Pulmonary artery endothelial cell (primary cell): ENCODE measurements around the gene TSPO2. TPM values are rescaled to one million over a fixed set of nuclear protein-coding genes. Genes with fewer than 3 reads are reported as not detected.

Experiments
- DNase-seq: peaks from one replicate; pipeline ENCODE4 v3.0.0-alpha.2; 2011; ENCODE audit warnings: low read depth, low spot score
- total RNA-seq: library from RNA; depleted of rRNA; stranded (reverse); fragments of >200 nt; gene quantifications from 2 replicates; pipeline ENCODE4 v1.2.3, GENCODE V29; 2014

TSPO2 gene
- total RNA-seq, 1 donor from 2014 or later, result not detected

DNA sequence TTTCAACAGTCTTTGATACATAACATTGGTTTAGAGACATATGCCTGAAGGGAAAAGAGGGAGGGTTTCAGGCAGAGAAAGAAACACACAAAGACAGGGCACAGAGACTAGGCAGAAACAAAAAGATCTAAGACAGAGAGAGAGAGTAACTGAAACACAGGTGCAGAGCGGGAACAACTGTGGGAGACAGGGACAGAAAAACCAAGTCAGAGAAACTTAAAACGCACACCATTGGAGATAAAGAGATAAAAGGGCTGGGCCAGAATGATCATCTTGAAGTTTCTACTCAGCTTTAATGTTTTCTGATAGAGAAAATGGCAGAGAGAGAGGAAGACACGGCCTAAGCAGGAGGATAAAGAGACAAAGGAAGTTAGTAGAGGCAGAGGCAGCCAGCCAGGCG lies 15.0 kb upstream of the TSPO2 start:
- no peak for DNase-seq

DNA sequence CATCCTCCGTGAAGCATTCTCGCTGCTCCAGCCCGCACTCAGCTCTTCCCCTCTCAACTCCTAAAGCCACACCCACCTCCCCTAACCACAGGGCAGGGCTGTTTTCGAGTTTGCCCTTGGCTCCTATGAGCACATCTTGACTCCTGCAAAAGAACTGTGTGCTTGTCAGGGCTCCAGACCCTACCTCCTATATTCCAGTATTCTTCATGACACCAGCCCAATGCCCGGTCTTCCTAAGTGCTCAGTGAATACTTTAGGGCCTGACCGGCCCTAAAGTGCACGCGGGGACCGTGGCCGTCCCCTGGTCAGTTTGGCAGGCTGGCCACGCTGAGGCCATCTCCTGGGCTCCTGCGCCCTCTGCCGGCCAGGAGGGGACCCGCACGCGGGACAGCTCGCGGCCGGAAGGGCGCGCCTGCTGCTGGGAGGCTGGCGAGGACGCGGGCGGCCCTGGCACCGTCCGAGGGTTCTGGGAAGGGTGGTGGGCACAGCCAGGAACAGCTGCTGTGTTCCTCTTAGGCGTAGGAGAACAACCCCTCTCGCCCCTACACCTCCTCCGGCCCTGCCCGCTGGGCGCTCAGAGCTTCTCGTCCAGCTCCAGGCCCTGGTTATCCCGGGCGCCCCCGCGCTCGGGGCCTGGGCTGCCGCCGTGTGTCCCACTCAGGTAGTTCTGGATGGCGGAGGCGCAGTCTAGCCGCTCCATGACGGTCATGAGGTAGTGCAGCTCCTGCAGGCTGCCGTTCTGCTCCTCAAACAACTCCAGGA lies 14.3 kb upstream of the TSPO2 start:
- DNase-seq, result peak; percentile 32

GRCh38 chr6:41028561-41029412 lies 13.5 kb upstream of the TSPO2 start:
- no peak for DNase-seq

DNA sequence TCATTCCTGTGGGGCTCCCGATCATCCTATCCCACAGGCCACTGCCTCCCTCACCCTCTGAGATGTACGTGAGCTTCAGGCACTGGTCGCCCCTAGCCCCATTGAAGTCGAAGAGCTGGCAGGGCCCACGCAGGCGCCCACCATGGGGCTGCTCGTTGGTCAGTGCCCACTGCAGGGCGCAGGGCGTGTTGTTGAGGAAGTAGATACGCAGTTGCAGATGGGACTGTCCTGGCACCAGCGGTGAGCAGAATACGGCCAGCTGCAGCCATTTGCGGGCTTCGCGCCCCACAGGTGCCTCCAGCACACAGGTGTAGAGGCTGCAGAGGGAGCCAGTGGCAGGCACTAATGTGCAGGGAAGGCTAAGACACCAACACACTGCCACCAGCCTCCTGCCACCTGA lies 9.4 kb upstream of the TSPO2 start:
- DNase-seq, result no peak

GRCh38 chr6:41033776-41034175 lies 8.5 kb upstream of the TSPO2 start:
- DNase-seq, result no peak

DNA sequence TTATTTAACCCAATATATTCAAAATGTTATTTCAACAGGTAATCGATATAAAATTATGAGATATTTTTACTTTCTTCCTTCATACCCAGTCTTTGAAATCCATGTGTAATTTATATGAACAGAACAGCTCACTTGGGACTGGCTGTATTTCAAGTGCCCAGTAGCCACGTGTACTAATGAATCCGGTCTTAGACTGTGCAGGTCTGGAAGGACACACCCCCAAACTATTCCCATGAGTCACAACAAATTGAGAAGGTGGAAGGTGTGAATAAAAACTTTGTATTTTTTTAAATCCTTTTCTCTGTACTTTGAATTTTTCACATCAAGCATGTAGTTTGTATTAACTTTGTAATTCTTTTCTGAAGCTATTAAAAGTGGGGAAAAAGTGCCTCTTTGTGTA lies 6.1 kb upstream of the TSPO2 start:
- DNase-seq, result no peak

DNA sequence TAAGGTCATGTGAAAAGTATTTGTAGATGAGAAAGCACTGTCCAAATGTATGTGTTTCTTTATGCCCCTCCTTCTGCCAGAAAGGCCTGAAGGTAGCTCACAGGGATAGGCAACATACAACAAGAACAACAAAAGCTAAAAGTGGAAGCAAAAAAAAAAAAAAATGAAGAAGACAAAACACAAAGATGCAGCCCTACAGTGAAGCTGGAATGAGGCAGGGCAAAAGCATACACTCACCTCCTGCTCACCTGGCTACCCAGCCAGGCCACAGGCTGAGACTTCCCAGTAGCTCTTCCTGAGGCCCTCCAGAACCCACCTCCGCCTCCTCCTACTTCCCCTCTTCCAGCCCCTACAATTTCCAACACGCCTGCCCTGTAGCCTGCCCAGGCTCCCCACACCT lies 5.7 kb upstream of the TSPO2 start:
- DNase-seq, result no peak

- no peak for DNase-seq
Observed at GRCh38 chr6:41037107-41037900, 5.0 kb upstream of the TSPO2 start.

DNA sequence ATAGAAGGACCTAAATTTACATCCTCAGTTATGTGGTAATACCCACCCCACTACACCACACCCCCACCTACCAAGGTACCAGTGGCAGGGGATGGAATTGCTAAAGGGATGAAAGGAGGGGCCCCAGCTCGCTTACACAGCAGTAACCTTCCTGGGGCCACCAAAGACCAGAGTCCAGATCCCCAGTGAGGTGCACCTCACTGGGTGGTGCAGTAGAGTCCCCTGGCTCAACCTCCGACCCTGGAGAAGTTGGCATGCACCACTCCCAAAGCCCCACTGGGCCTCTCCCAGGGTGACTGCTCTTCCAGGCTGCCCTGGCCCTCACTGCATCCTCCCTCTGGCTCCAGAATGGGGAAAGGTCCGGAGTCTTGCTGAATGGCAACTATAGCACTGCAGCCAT lies 4.1 kb upstream of the TSPO2 start:
- no peak for DNase-seq

GRCh38 chr6:41039060-41039998 lies 2.9 kb upstream of the TSPO2 start, which contains the start of gene UNC5CL:
Gene UNC5CL, minus strand, starts transcription at chr6:41039221. Its CDS starts 4,147 bp downstream, at chr6:41035074.
- DNase-seq, result no peak

- no peak for DNase-seq
Observed at GRCh38 chr6:41040101-41040939, 1.9 kb upstream of the TSPO2 start.

DNA sequence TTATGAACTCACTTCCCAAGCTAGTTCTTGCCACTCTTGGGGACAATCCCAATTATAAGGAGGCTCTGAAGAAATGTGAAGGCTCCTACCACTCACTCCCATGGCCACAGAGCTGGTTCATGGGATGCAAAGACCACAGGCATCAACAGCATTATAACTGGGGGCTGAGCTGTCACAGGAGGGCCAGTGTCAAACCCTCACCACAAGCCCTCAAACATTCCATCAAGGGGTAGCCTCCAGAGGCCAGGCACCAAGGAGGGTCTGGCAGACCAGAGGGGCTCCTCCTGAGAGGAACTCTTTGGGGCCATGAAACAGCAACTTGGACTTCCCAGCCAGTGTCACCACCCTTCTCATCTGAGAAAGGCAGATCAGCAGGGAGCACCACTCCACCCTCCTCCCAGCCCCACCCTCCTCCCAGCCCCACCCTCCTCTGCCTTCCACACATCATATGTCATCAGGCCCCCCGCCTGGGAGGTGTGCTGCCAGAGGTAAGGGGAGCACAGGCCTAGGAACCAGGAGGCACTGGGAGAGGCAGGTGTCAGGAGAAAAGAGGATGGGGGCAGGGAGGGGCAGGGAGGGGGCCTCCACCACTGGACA lies 1.2 kb upstream of the TSPO2 start:
- no peak for DNase-seq

DNA sequence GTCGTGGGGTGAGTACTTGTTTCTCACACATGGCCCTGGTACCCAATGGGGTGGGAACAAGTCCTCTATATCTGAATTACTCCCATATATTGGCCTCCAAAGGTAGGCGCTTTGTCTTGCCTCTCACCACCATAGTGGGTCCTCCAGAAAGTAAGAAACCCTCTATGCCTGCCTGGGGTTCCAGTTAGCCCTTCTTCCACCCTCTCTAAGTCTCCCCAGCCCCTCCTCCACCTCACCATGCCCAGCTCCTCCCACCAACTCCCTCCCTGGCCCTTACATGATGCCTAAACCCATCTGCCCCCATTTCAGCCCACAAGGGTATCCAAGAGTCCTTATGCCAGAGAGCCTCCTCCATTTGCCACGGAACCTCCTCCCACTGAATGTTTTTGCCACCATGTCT lies 884 bp downstream of the TSPO2 start:
- no peak for DNase-seq

DNA sequence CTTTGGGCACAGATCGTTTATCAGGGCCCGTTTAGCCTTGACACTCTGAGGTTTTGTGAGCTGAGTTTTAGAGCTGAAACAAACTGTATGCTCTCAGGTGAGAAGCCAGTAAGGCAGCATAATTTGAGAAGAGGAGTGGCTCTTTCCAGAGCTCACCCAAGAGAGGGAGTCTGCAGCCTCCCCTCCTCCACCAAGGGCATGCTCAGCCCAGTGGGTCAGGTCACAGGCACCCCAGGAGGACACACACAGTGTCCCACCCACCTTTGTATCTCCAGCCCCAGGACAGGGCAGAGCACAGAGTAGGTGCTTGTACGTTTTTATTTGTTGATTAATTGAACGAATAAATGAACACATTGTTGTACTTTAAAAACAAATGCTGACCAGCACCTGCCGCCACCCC lies 3.4 kb downstream of the TSPO2 start:
- no peak for DNase-seq

DNA sequence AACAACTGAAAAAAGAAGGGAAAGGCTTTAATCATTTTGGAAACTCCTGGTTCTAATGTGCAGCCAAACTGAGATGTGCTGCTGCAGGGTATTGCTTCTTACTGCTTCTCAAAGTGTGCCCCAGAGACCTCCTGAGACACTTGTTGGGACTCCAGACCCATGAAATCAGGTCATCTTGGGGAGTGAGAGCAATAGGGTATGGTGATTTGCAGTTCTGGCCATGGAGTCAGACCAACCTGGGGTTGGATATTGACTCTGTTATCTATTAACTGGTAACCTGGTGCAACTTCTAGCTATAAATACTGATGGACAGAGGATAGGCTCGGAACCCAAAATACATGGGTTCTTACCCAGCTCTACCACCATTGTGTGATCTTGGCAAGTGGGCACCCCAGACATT lies 3.8 kb downstream of the TSPO2 start:
- DNase-seq, result no peak

GRCh38 chr6:41047306-41047705 lies 5.0 kb downstream of the TSPO2 start:
- no peak for DNase-seq

- DNase-seq, result no peak
Observed at GRCh38 chr6:41047745-41048732, 5.8 kb downstream of the TSPO2 start.

DNA sequence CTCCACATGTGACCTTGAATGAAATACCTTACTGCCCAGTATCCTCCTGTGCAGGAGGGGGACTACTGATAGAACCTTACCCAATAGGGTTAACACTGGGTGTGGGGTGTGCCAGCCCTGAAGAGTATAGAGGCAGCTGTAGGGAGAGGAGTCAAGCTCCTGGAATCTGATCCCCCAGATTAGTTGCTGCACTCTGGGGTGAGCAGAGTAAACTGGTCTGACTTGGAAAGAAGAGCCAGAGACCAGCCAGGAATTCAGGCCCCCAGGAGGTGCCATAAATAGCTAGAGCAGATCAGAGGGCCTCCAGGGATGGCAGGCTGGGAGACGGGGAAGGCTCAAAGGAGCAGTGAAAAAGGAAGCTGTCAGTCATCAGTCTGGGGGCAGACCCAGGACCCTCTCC lies 7.3 kb downstream of the TSPO2 start:
- DNase-seq, result no peak
